ENCODE measurements around the gene CCL5. TPM values are rescaled to one million over a fixed set of nuclear protein-coding genes. Genes with fewer than 3 reads are reported as not detected.

CCL5 gene
- total RNA-seq, 1 donor from 2014 or later = 0.20 TPM

- no peak for DNase-seq (ENCODE audit: low read depth in 2 of 2)
Observed at GRCh38 chr17:35868737-35869136, 11.4 kb downstream of the CCL5 start, which contains the start of gene HEATR9. TSS of gene HEATR9 (minus strand) at chr17:35868891. CDS start at chr17:35868742, 149 bp downstream.

- DNase-seq (ENCODE audit: low read depth in 2 of 2) = no peak
Observed at GRCh38 chr17:35867574-35867973, 12.6 kb downstream of the CCL5 start.

GRCh38 chr17:35866341-35866950 is 13.7 kb downstream of the CCL5 start:
- DNase-seq (ENCODE audit: low read depth in 2 of 2) = peak in 1 of 2 donors; percentile 7

- DNase-seq (ENCODE audit: low read depth in 2 of 2) = peak in 1 of 2 donors; percentile 53
Observed at GRCh38 chr17:35865412-35866340, 14.5 kb downstream of the CCL5 start.

GRCh38 chr17:35864853-35865252 is 15.3 kb downstream of the CCL5 start:
- DNase-seq (ENCODE audit: low read depth in 2 of 2) = no peak

- DNase-seq (ENCODE audit: low read depth in 2 of 2) = no peak
Observed at GRCh38 chr17:35856603-35857002, 23.6 kb downstream of the CCL5 start.

GRCh38 chr17:35855965-35856364 is 24.2 kb downstream of the CCL5 start:
- DNase-seq (ENCODE audit: low read depth in 2 of 2) = no peak

- DNase-seq (ENCODE audit: low read depth in 2 of 2) = peak; percentile 82 to 89
Observed at GRCh38 chr17:35849469-35850348, 30.5 kb downstream of the CCL5 start.

GRCh38 chr17:35847633-35848373 is 32.4 kb downstream of the CCL5 start:
- no peak for DNase-seq (ENCODE audit: low read depth in 2 of 2)

- no peak for DNase-seq (ENCODE audit: low read depth in 2 of 2)
Observed at GRCh38 chr17:35847006-35847405, 33.2 kb downstream of the CCL5 start.

- no peak for DNase-seq (ENCODE audit: low read depth in 2 of 2)
Observed at GRCh38 chr17:35846055-35846809, 33.9 kb downstream of the CCL5 start.

- DNase-seq (ENCODE audit: low read depth in 2 of 2) = no peak
Observed at GRCh38 chr17:35844547-35844946, 35.6 kb downstream of the CCL5 start.

- no peak for DNase-seq (ENCODE audit: low read depth in 2 of 2)
Observed at GRCh38 chr17:35843698-35844097, 36.5 kb downstream of the CCL5 start.

- no peak for DNase-seq (ENCODE audit: low read depth in 2 of 2)
Observed at GRCh38 chr17:35842239-35842638, 37.9 kb downstream of the CCL5 start.

- no peak for DNase-seq (ENCODE audit: low read depth in 2 of 2)
Observed at GRCh38 chr17:35841505-35841904, 38.7 kb downstream of the CCL5 start.

GRCh38 chr17:35841101-35841500 is 39.1 kb downstream of the CCL5 start:
- no peak for DNase-seq (ENCODE audit: low read depth in 2 of 2)

- no peak for DNase-seq (ENCODE audit: low read depth in 2 of 2)
Observed at GRCh38 chr17:35825206-35825605, 55.0 kb downstream of the CCL5 start.

All from lung microvascular endothelial cell (primary cell).